Inflammatory macrophage treated with lipopolysaccharide for 1 hour (primary cell): Measurements from ENCODE around the gene ACP5.
A peak's percentile ranks its signal among the peaks of the same experiment; 100 is the strongest.

ENCODE experiments used
- DNase-seq, 2 donors: peaks; one replicate each; pipeline ENCODE4 v3.0.0-alpha.2; 2020 to 2022

Gene ACP5

GRCh38 chr19:11547929-11548700, 29.3 kb downstream of the ACP5 start:
- DNase-seq: no peak

- no peak for DNase-seq
Observed at GRCh38 chr19:11541238-11541637, 36.2 kb downstream of the ACP5 start.

- no peak for DNase-seq
Observed at GRCh38 chr19:11540645-11541044, 36.8 kb downstream of the ACP5 start.

- DNase-seq: no peak
Observed at GRCh38 chr19:11539495-11540365, 37.7 kb downstream of the ACP5 start.

- no peak for DNase-seq
Observed at GRCh38 chr19:11538232-11539036, 39.0 kb downstream of the ACP5 start, which contains the start of gene CNN1. TSS of gene CNN1 (plus strand) at chr19:11538851. CDS start at chr19:11538928, 77 bp downstream.

- DNase-seq: peak; percentile 81 to 98
Observed at GRCh38 chr19:11535792-11536595, 41.5 kb downstream of the ACP5 start.

GRCh38 chr19:11534948-11535347, 42.5 kb downstream of the ACP5 start:
- DNase-seq: peak in 1 of 2 donors; percentile 1

- peak; percentile 4 to 10 for DNase-seq
Observed at GRCh38 chr19:11534538-11534937, 42.9 kb downstream of the ACP5 start.

GRCh38 chr19:11530432-11530831, 47.0 kb downstream of the ACP5 start:
- DNase-seq: peak; percentile 73 to 82

- peak; percentile 98 to 99 for DNase-seq
Observed at GRCh38 chr19:11528551-11529341, 48.7 kb downstream of the ACP5 start, which contains the start of gene ECSIT. TSS of gene ECSIT (minus strand) at chr19:11529134. CDS start at chr19:11519170, 9,964 bp downstream.
